SW 1271 (cell line): ENCODE data around the gene SKOR2.
A peak's percentile ranks its signal among the peaks of the same experiment; 100 is the strongest.

Experiments
- DNase-seq, 2 experiments: peaks; one replicate each; lab custom pipeline; 2025; lab: John Stamatoyannopoulos, UW

SKOR2 gene

GRCh38 chr18:47251289-47252120 lies at the start of gene SKOR2:
Gene SKOR2, minus strand, starts transcription at chr18:47251660. Its CDS starts 2,477 bp downstream, at chr18:47249183.
- DNase-seq, result no peak

GRCh38 chr18:47296462-47296861 lies 45.0 kb upstream of the SKOR2 start:
- no peak for DNase-seq

GRCh38 chr18:47294801-47295200 lies 43.3 kb upstream of the SKOR2 start:
- no peak for DNase-seq

- no peak for DNase-seq
Measured at GRCh38 chr18:47288741-47289140, 37.3 kb upstream of the SKOR2 start.

GRCh38 chr18:47287911-47288585 lies 36.6 kb upstream of the SKOR2 start:
- DNase-seq, result no peak

- DNase-seq, result no peak
Measured at GRCh38 chr18:47286776-47287410, 35.4 kb upstream of the SKOR2 start.

- no peak for DNase-seq
Measured at GRCh38 chr18:47285456-47285855, 34.0 kb upstream of the SKOR2 start.

GRCh38 chr18:47284721-47285395 lies 33.4 kb upstream of the SKOR2 start:
- no peak for DNase-seq

GRCh38 chr18:47283476-47283875 lies 32.0 kb upstream of the SKOR2 start:
- DNase-seq, result peak in 1 of 2 experiments; percentile 34

GRCh38 chr18:47280121-47280520 lies 28.7 kb upstream of the SKOR2 start:
- no peak for DNase-seq

- no peak for DNase-seq
Measured at GRCh38 chr18:47274961-47275360, 23.5 kb upstream of the SKOR2 start.

GRCh38 chr18:47265197-47265596 lies 13.7 kb upstream of the SKOR2 start:
- DNase-seq, result peak; percentile 6 to 41

- DNase-seq, result no peak
Measured at GRCh38 chr18:47264308-47264700, 12.8 kb upstream of the SKOR2 start.

- no peak for DNase-seq
Measured at GRCh38 chr18:47263430-47264307, 12.2 kb upstream of the SKOR2 start.

GRCh38 chr18:47263150-47263429 lies 11.6 kb upstream of the SKOR2 start:
- DNase-seq, result no peak

GRCh38 chr18:47262301-47263149 lies 11.1 kb upstream of the SKOR2 start:
- no peak for DNase-seq

GRCh38 chr18:47261902-47262300 lies 10.4 kb upstream of the SKOR2 start:
- DNase-seq, result no peak

- DNase-seq, result no peak
Measured at GRCh38 chr18:47260924-47261701, 9.7 kb upstream of the SKOR2 start.

- DNase-seq, result no peak
Measured at GRCh38 chr18:47260120-47260923, 8.9 kb upstream of the SKOR2 start.
